CD4-positive, alpha-beta T cell treated with Interleukin-12 subunit alpha and Interleukin-12 subunit beta, for 1 hour (primary cell): ENCODE results near the gene LHX4.
A peak's percentile ranks its signal among the peaks of the same experiment; 100 is the strongest.

Experiments
- DNase-seq: peaks from one replicate; pipeline ENCODE4 v3.0.0-alpha.2; 2020

Gene LHX4

DNA sequence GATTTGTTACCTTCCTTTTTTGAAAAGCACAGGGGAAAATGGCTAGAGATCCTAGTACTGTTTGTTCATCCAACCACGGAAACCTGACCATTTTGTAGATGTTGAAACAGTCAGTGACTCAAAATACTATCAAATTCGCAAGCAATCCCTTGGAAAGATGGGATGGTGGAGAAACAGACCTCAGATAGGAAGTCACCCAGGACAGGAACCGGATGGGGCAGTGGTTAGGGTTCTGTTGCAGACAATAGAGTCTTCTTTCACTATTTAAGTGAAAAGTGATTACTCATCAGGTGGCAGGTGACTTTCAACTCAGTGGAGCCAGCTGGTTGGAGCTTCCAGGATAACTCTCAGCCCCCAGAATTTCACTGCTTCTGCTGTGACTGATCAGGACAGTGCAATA, 17.0 kb downstream of the LHX4 start:
- no peak for DNase-seq

GRCh38 chr1:180247580-180247979, 17.5 kb downstream of the LHX4 start:
- DNase-seq: no peak

DNA sequence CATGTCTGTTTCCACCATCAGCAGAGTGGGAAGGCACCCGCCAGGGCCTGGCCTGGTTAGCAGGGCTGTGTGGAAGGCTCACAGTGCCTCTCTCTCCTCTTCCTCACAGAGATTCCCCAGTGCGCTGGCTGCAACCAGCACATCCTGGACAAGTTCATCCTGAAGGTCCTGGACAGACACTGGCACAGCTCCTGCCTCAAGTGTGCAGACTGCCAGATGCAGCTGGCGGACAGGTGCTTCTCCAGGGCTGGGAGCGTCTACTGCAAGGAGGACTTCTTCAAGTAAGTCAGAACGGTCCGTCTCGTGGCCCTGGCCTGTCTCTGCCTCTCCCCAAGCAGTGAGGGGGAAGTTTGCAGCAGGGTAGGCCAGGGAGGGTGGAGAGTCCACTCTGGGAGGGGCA, 18.1 kb downstream of the LHX4 start:
- DNase-seq: no peak

DNA sequence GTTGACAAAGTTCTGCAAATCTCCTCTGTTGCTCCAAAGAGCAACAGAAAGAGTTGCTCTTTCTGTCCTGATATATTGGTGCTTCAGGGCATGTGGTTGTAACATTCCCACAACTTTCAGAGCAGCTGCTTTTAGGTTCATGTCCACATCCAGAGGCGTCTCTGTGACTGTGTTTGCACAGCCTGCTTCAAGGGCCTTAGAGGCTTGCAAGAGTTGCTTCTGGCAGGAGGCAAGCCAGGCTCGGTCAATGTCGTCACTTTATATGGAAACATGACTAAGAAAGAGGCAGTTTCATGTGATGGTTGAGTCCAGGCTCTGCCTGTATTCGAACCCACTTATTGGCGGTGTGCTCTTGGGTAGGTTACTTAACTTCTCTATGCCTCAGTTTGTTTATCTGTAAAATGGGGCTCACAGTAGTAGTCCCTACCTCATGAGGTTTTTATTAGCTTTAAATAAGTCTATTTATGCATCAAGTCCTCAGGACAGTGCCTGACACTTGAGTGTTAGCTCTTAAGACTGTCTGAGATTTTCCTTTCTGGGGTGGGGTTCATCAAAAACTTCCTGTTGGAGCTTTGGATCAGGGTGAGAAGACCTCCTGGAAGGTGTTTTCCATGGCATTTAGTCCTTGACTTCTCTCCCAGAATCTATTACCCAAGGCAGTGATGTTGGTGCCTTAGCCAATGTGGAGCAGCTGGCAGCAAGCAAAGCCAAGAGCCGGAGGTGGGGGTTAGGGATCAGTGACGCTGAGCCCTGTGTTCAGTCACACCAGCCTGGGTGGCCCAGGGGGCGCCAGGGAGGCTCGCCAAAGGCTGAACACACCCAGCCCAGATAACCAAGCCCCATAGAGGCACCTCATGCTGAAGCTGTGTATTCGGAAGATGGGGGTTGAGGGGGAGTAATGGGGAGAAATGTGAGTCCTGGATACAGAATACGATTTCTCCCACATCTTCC, 18.9 kb downstream of the LHX4 start:
- no peak for DNase-seq

DNA sequence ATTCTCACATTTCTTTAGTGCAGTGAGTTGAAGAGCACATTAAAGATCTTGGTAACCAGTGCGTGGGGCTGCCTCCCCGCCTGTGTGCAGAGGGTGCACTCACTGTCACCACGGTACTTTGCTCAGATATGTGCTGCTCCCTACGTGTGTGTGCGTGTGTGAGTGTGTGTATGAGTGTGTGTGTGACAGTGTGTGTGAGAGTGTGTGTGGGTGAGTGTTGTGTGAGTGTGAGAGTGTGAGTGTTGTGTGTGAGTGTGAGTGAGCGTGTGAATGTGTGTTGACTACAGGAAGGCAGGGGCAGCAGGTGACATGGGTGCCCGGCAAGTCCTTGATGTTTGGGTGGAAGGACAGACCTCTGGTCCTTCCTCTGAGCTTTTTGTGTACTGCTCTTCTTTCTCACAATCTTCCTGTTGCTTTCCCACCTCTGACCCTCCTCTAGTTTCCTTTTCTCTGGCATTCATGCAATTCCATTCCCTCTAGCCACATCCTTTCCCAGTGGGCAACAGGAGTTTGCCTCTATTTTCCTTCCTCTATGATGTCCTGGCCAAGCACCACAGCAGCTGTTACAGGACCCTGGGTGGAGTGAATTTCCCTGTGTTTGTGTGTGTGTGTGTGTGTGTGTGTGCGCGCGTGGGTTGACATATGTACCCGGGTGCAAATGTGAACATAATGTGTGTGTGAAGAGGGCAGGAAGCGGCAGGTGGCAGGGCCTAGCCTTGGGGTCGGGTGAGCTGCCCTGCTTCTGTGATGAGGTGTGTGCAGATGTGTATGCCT, 19.8 kb downstream of the LHX4 start:
- no peak for DNase-seq

DNA sequence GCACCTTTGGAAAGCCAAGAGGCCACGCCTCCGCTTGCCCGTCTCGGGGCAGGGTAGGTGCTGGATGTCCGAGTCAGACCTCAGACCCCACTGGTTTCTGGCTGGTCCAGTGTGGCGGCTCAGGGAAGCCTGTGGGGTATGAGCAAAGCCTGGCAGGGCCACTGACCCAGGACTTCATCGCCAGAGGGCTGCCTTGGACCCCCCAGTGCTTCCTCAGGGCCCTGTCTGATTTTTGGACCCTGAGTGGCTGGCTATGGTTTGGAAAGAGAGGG, 20.4 kb downstream of the LHX4 start:
- DNase-seq: no peak

GRCh38 chr1:180250883-180251509, 20.9 kb downstream of the LHX4 start:
- DNase-seq: no peak

DNA sequence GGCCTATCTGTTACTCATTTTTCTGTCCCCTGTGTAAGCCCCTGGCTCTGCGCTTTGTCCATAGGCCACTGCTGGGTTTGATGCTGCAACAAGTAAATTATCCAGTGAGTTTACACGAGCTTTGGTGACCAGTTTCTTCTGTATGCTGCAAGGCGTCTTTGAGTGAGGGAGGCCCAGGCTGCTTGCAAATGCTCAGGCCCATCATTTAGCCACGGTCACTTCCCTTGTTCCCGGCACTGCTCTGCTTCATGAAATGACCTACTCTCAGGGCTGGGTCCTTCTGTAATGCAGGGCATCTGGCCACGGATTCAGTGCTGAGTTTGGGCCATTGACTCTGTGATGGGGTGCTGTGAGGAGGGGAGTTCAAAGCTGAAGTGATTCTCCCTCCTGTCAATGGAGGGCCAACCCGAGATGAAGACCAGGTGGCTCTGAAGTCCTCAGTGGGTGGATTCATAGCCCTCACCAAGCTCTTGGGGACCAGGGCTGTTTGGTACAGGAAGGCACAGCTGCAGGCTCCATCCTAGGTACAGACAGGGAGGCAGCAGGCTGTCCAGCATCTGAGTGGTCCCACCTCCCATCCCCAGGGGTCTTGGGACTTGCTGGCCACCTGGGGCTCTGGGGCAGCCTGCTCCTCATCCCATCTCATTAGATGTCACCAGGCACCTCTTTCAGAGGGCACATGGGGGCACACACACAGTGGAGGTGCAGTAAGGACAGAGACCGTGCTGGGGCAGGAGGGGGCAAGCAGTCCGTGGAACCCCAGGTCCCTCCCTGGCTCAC, 21.7 kb downstream of the LHX4 start:
- no peak for DNase-seq

GRCh38 chr1:180252638-180253536, 22.8 kb downstream of the LHX4 start:
- peak; percentile 69 for DNase-seq

GRCh38 chr1:180253585-180254495, 23.8 kb downstream of the LHX4 start:
- DNase-seq: no peak

- no peak for DNase-seq
Observed at GRCh38 chr1:180254496-180254819, 24.4 kb downstream of the LHX4 start.

DNA sequence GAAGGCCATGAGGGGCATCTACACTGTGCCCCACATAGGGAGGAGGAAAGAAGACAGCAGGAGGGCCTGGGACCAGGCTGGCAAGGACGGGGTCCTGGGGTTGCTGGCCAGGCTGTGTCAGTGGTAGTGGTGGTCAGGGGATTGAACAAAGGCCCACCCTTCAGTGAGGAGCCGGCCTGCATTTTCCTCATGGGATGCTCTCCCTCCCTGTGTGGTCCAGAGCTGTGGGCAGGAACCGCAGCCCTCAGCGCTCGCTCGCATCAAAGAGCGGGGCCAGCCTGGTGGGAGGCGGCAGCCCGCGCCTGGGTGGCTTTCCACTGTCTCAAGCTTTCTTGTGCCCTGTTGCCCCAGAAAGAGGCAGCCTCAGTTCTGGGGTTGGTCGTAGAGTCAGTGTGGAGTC, 24.8 kb downstream of the LHX4 start:
- no peak for DNase-seq

DNA sequence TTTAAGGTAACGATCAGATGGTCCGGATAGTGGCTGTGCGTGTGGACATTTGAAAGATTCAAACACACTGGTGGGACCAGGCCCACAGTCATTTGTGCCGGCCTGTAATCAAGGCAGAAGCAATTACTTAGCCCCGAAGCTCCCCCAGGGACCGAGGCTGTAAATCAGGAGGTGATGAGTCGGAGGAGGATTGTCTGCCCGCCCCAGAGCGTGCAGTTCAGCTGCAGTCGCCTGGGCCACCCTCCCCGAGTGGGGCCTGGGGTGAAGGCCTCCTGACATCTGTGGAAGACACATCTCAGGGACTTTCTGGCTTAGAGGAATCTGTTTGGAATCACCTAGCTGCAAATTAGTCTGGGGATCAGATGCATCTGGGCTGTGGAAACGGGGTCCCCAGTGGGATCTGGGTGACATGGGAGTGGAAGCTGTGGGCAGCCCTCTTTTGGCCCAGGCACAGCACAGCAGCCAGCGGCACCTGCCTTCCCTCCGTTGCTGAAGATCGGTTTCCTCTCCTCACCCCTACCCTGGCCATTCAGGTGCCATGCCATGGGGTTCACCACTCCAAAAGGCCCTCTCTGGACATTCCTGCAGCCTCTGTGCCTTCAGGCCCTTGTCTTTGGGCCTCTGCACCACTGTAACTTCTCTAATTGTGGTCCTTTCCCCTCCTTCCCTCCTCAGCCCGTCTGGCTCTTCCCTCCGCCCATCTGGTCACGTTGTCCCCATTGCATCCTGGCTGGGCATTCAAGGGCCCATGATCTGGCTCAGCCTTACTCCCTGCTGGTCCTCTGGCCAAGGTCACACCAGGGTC, 25.7 kb downstream of the LHX4 start:
- no peak for DNase-seq

- no peak for DNase-seq
Observed at GRCh38 chr1:180256341-180257027, 26.4 kb downstream of the LHX4 start.

- DNase-seq: no peak
Observed at GRCh38 chr1:180257028-180257386, 26.9 kb downstream of the LHX4 start.

DNA sequence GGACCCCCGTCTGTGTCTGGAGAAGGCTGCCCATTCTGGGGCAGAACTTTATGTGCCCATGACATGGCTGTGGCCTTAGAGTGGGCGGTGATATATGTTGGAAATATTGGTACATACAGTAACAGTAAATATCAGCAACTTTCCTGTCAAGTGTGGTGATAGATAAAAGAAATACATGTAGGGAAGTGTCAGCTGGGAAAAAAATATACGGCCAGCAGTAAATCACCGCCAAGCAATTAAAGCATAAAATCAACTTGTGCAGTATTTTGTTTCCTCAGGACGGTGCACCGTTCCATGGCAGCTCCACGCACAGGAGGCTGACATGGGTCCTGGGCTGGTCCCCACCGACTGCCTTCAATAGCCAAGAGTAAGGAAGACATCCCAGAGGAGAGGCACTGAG, 27.4 kb downstream of the LHX4 start:
- no peak for DNase-seq

DNA sequence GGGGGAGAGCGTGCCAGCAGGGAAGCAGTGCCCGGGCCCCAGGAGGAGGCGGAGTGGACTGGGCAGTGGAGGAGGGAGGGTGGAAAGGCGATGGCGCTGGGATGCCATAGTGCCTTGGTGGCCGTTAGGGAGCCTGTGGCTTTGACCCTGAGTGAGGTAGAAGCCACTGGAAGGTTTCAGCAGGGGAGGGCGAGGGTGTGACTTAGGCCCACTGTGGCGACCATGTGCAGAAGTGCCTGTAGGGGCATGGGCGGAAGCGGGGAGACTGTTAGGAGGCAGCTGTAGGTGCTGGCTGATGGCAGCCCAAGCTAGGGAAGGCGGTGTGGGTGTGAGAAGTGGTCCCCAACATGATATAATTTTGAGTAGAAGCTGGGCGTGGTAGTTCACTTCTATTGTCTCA, 28.2 kb downstream of the LHX4 start:
- no peak for DNase-seq

DNA sequence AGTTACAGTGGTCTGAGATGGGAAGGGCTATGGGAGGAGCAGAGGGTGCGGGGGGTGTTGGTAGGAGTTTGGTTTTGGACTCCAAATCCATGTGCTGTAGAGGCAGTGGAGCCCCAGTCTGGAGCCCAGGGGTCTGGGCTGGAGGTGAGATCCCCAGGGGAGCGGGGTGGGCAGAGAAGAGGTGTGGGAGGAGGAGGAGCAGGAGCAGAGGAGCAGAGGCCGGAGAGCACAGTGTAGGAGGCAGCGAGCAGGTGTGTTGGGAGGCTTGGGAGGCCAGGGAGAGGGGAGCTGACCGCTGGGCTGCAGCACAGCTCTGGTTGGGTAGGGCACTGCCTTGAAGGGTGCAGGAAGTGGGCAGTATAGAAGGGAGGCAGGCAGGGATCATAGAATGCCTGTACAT, 28.9 kb downstream of the LHX4 start:
- no peak for DNase-seq
